GM10248 (cell line): ENCODE data around the gene UBE2E2.

ENCODE experiments used
- CTCF ChIA-PET: fragments of 300-600 bp; sonication (Branson Sonifier 250); formaldehyde crosslinking; extraction: SDS; loops from one replicate; lab custom pipeline; 2021; ENCODE audit warnings: antibody characterized with exemption; lab: Yijun Ruan, JAX
- POLR2A ChIA-PET: fragments of 350-650 bp; sonication (Branson Sonifier 250); formaldehyde crosslinking; extraction: SDS; loops from one replicate; lab custom pipeline; 2020; ENCODE audit warnings: antibody characterized with exemption; lab: Yijun Ruan, JAX
- DNase-seq: peaks from one replicate; pipeline ENCODE4 v3.0.0; 2012; ENCODE audit errors: extremely low spot score
- CTCF ChIP-seq: IDR thresholded peaks from 2 replicates; pipeline ENCODE4 v1.5.1; 2012; ENCODE audit warnings: mild to moderate bottlenecking, low read depth; ENCODE audit errors: extremely low read depth, missing control alignments, control extremely low read depth

UBE2E2 gene

DNA sequence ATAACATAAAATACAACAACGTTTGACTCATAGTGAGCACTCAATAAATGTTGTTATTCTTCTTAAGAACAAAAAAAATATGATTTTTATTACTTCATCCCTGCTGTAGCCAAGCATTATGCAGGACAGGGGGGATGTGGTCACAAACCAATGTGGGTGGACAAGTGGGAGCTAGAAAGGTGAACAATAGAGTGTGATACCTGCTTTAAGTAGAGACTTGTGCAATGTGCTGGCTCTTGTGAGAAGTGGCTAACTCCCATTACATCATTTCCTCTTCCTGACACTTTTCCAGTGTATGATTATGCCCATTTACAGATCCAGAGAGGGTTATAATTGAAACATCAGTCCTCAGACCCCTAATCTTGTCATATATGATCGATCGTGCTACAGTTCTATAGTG, 193.6 kb downstream of the UBE2E2 start:
- no peak for TF ChIP-seq CTCF

DNA sequence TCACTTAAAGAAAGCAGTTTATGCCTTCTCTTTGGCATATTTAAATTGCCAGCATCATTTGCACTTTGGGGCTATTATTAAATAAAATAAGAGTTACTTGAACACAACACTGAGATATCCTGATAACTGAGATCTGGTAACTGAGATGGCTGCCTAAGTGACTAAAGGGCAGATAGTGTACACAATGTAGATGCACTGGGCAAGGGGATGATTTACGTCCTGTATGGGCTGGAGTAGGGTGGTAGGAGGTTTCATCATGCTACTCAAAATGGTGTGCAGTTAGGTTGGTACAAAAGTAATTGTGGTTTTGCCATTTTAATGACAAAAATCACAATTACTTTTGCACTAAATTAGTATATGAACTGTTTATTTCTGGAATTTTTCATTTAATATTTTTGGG, 196.1 kb downstream of the UBE2E2 start:
- no peak for TF ChIP-seq CTCF
- CTCF ChIA-PET = no interaction called here
- POLR2A ChIA-PET = no interaction called here
- no peak for DNase-seq

More for the DNA sequence above, 193.6 kb downstream of the UBE2E2 start:
- CTCF ChIA-PET = interaction anchor here (0.8 to 1.4 kb wide), 2 partner anchors 18 to 46 kb away, joined by 3 to 5 read pairs; no protein-coding TSS in a partner anchor
- POLR2A ChIA-PET = no interaction called here
- DNase-seq = no peak

- CTCF ChIA-PET = no interaction called here
- TF ChIP-seq CTCF = no peak
- POLR2A ChIA-PET = no interaction called here
- no peak for DNase-seq
Measured at GRCh38 chr3:23402728-23403492, 199.8 kb downstream of the UBE2E2 start.

DNA sequence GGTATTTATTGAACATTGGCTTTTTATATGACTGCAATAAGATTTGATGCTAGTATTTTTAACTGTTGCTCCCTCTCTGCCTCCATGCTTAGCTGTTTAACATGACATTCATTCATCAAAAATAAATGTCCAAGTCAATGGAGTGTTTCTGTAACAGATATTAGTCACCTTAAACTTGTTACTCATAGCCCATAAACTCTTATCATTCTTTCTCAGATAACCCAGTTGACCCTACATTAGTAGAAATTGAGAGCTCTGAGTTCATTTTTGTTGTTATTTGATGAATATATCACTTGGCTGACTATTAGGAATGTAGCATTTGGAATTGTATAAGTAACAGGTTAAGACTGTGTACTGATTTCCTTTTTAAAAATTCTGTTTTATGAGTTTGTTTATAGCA, 201.1 kb downstream of the UBE2E2 start:
- DNase-seq = no peak
- ChIA-PET CTCF (interaction anchor here (1.0 to 1.6 kb wide), 5 partner anchors 9 to 26 kb away, joined by 3 to 4 read pairs (median 3); no protein-coding TSS in a partner anchor), POLR2A (no interaction called here)
- no peak for TF ChIP-seq CTCF

GRCh38 chr3:23405081-23405480, 202.0 kb downstream of the UBE2E2 start:
- DNase-seq = peak; percentile 19
- ChIA-PET POLR2A (no interaction called here), CTCF (interaction anchor here (1.0 to 1.6 kb wide), 5 partner anchors 8 to 27 kb away, joined by 3 to 4 read pairs (median 3); no protein-coding TSS in a partner anchor)
- TF ChIP-seq CTCF = no peak

DNA sequence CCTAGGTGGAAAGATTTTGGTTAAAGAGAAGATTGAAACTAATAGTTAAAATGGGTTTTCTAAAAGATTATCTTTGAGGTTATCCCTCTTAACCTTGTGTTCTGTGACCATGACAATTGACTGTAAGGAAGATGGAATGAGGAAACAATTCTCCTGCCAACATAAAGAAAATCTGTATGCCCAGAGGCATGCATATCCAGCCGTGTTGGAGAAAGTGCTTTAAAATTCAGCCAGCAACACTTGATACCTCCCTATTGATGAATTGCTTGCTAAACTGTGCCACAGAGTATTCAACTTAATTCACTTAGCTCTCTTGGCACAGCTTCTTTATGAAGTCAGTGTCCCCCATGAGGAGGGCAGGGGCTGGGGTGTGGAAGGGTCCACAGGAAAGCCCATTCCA, 203.5 kb downstream of the UBE2E2 start:
- no peak for TF ChIP-seq CTCF
- ChIA-PET CTCF (interaction anchor here (1.3 kb wide), 1 partner anchor 16 kb away, joined by 3 read pairs; no protein-coding TSS in a partner anchor), POLR2A (interaction anchor here (0.6 kb wide), 1 partner anchor 513 kb away, joined by 4 read pairs; no protein-coding TSS in a partner anchor)
- no peak for DNase-seq
